ENCODE data around the gene KRTAP2-1. TPM values are rescaled to one million over a fixed set of nuclear protein-coding genes. Genes with fewer than 3 reads are reported as not detected.

The KRTAP2-1 gene
- total and polyA plus RNA-seq, 2 of the 8 experiments (the other 6 are each of a cell fraction or from before 2014, with no cell fraction given): not detected

DNA sequence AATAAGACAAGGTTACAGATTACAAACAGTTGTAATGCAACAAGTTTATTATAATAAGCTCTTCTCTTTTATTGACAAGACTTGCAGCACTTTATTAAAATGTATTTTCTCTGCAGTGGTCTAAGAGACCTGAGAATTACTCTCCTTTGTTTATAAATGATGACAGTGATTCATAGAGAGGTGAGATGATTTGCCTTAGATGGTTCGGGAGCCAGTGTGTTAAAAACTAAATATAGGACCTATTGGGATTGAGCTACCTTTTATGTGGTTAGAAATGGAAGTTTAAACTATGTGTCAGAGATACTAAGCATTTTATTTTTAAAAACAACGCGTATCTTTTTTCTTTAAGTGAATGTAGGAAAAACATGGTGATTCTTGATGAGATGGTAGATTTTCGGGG, 50.3 kb downstream of the KRTAP2-1 start:
- no peak overlapping the region for H2BK12ac ChIP-seq (ENCODE audit: low read depth, low read length)
- WGBS, 2 experiments (ENCODE audit: extremely low coverage in 1 of 2, insufficient coverage in 1 of 2, insufficient read length in 1 of 2, insufficient replicate concordance in 2 of 2, low coverage in 1 of 2, low lambda C conversion rate in 2 of 2, missing lambda C conversion rate in 1 of 2): 87% methylated on average over 4 of the region's 4 CpGs; no CpG with 5 or more reads in 1 of the 2 experiments
- H4K91ac ChIP-seq (replicated peaks; ENCODE audit: insufficient read length, low read length): no peak overlapping the region
- FAIRE-seq (no peak), DNase-seq (ENCODE audit: low read depth in 1 of 2, low spot score in 2 of 2) (no peak)
- H3K23ac ChIP-seq (ENCODE audit: insufficient read length): no peak overlapping the region
- no peak overlapping the region for H3K4ac ChIP-seq (replicated peaks; ENCODE audit: insufficient read length, low read depth, low read length)
- no peak overlapping the region for H2AK5ac ChIP-seq (ENCODE audit: low read depth, low read length)
- no peak overlapping the region for H4K8ac ChIP-seq (ENCODE audit: extremely low read depth, insufficient read depth, low read length)
- no peak overlapping the region for H3K56ac ChIP-seq (replicated peaks; ENCODE audit: insufficient read length, low read depth, low read length)
- H4K5ac ChIP-seq (ENCODE audit: insufficient read length, low read depth, low read length): no peak overlapping the region
- no peak overlapping the region for H3K4me3 ChIP-seq (ENCODE audit: extremely low read depth in 1 of 4, insufficient read depth in 2 of 4, low read depth in 3 of 4, low read length in 4 of 4)
- no peak overlapping the region for H2BK20ac ChIP-seq (ENCODE audit: low read length)
- peaks cover 0 to 2% (median 0%) of the 10 kb centered on the region in 4 experiments; a peak in 2 of 7 replicates for H3K4me1 ChIP-seq (replicated peaks in 1 of 4; ENCODE audit: control insufficient read depth in 3 of 4, insufficient read depth in 4 of 4, low read length in 3 of 4)
- H3K79me1 ChIP-seq (ENCODE audit: low read depth, low read length): no peaks in the 10 kb centered on the region
- no peaks in the 10 kb centered on the region for H3K36me3 ChIP-seq (ENCODE audit: control insufficient read depth in 2 of 4, insufficient read depth in 4 of 4, low read length in 3 of 4)
- no peak overlapping the region for H2BK120ac ChIP-seq (replicated peaks; ENCODE audit: low read depth, low read length)
- H3K9me3 ChIP-seq (ENCODE audit: insufficient read depth in 2 of 2, low read depth in 1 of 2, low read length in 1 of 2): no peaks in the 10 kb centered on the region
- no peak overlapping the region for H3K27ac ChIP-seq (ENCODE audit: low read depth, low read length)
- H3K18ac ChIP-seq (ENCODE audit: extremely low read depth, low read length): no peak overlapping the region
- no peak overlapping the region for H2AFZ ChIP-seq (ENCODE audit: low read length)
- no peaks in the 10 kb centered on the region for H3K27me3 ChIP-seq (replicated peaks in 1 of 4; ENCODE audit: control insufficient read depth in 3 of 4, extremely low read depth in 1 of 4, insufficient read depth in 3 of 4, low read length in 3 of 4)
- no peak overlapping the region for H2BK15ac ChIP-seq (ENCODE audit: low read length)
- H2BK5ac ChIP-seq (ENCODE audit: low read depth, low read length): no peak overlapping the region
- CTCF ChIA-PET (ENCODE audit: partially characterized antibody): interaction anchor here (1.6 to 1.7 kb wide), 2 partner anchors 18 to 33 kb away, joined by 3 to 4 read pairs; no protein-coding TSS in a partner anchor
- no peak overlapping the region for H3K14ac ChIP-seq (ENCODE audit: insufficient read length)
- H3K23me2 ChIP-seq (ENCODE audit: low read depth, low read length): no peaks in the 10 kb centered on the region
- POLR2A ChIA-PET (ENCODE audit: partially characterized antibody): interaction anchor here (1.9 kb wide), 1 partner anchor 10 kb away, joined by 4 read pairs; no protein-coding TSS in a partner anchor
- H4K20me1 ChIP-seq (replicated peaks in 1 of 2; ENCODE audit: control insufficient read depth in 1 of 2, insufficient read depth in 2 of 2, low read length in 2 of 2): no peaks in the 10 kb centered on the region
- H3K4me2 ChIP-seq (ENCODE audit: insufficient read depth in 1 of 2, low read depth in 2 of 2, low read length in 2 of 2): no peak overlapping the region
- no peak overlapping the region for H3K9ac ChIP-seq (replicated peaks in 1 of 4; ENCODE audit: extremely low read depth in 1 of 4, low read depth in 3 of 4, low read length in 3 of 4)
- H3K79me2 ChIP-seq (ENCODE audit: control insufficient read depth in 1 of 2, insufficient read depth in 2 of 2, low read length in 2 of 2): no peaks in the 10 kb centered on the region
- TF ChIP-seq SAP30 (IDR thresholded peaks at IDR 0.05; ENCODE audit: insufficient read depth, insufficient replicate concordance, low read length) (no peak), SIN3A (conservative IDR thresholded peaks at IDR 0.05 in 1 of 2, IDR thresholded peaks at IDR 0.05 in 1 of 2; ENCODE audit: low read depth in 1 of 2, low read length in 2 of 2) (no peak), SP2 (IDR thresholded peaks at IDR 0.05; ENCODE audit: low read length) (no peak), CEBPB (IDR thresholded peaks at IDR 0.05; ENCODE audit: low read depth, low read length) (no peak), ASH2L (IDR thresholded peaks at IDR 0.05; ENCODE audit: low read length) (no peak), CTBP2 (IDR thresholded peaks at IDR 0.05; ENCODE audit: borderline replicate concordance, insufficient read depth, insufficient read length, low read length) (no peak), KDM4A (IDR thresholded peaks at IDR 0.05; ENCODE audit: low read depth, low read length, severe bottlenecking) (no peak), RBBP5 (IDR thresholded peaks at IDR 0.05; ENCODE audit: borderline replicate concordance, low read depth, low read length) (no peak), TBP (IDR thresholded peaks at IDR 0.05; ENCODE audit: low read depth, low read length) (no peak), SP4 (IDR thresholded peaks at IDR 0.05; ENCODE audit: low read length) (no peak), KDM5A (IDR thresholded peaks at IDR 0.05; ENCODE audit: low read length) (no peak), SP1 (IDR thresholded peaks at IDR 0.05; ENCODE audit: low read depth, low read length) (no peak), TAF1 (IDR thresholded peaks at IDR 0.05; ENCODE audit: low read depth, low read length) (no peak), KDM1A (IDR thresholded peaks at IDR 0.05; ENCODE audit: borderline replicate concordance, low read length) (no peak), JUN (IDR thresholded peaks at IDR 0.05; ENCODE audit: low read depth, low read length) (no peak)

All from H1 (cell line).